Right atrium auricular region (tissue), 2 donors: ENCODE results near the gene FANCI. TPM values are rescaled to one million over a fixed set of nuclear protein-coding genes. Genes with fewer than 3 reads are reported as not detected.

Source experiments
- DNase-seq: peaks from one replicate; pipeline ENCODE4 v3.0.0-alpha.2; 2019; ENCODE audit warnings: low spot score
- H3K27ac ChIP-seq, 2 donors: fragments of 200-600 bp; sonication (generic); 1 replicate in 1 of 2; 2 replicates in 1 of 2; pipeline ENCODE4 v1.5.1; 2016 to 2019
- H3K27me3 ChIP-seq, 2 donors: fragments of 200-600 bp; sonication (generic); one replicate each; pipeline versions ENCODE4 v1.5.1 to v1.6.0; 2017 to 2019
- H3K36me3 ChIP-seq: fragments of 200-600 bp; sonication (generic); one replicate; pipeline ENCODE4 v1.5.1; 2016
- H3K4me1 ChIP-seq, 2 donors: fragments of 200-600 bp; sonication (generic); one replicate each; pipeline versions ENCODE4 v1.5.1 to v1.6.0; 2017 to 2019
- H3K4me3 ChIP-seq, 2 donors: fragments of 200-600 bp; sonication (generic); 1 replicate in 1 of 2; 2 replicates in 1 of 2; pipeline ENCODE4 v1.5.1; 2017 to 2019; ENCODE audit warnings: mild to moderate bottlenecking in 1 of 2, moderate library complexity in 1 of 2
- H3K9me3 ChIP-seq, 2 donors: fragments of 200-600 bp; sonication (generic); one replicate each; pipeline ENCODE4 v1.5.1; 2019
- CTCF ChIP-seq, 2 donors: fragments of 200-600 bp; sonication (generic); IDR thresholded peaks; one replicate each; pipeline ENCODE4 v1.5.1; 2019; ENCODE audit warnings: antibody characterized with exemption in 2 of 2
- total RNA-seq, 2 donors: library from RNA; depleted of rRNA; stranded (reverse); fragments of >200 nt; gene quantifications; one replicate each; pipeline ENCODE4 v1.1.0, GENCODE V29; 2016

The FANCI gene
- total RNA-seq, 2 donors from 2014 or later: 0.79 to 1.6 TPM

- Histone ChIP-seq H3K27ac (no peak overlapping the region), H3K27me3 (peaks cover 33 to 57% of the 10 kb centered on the region in 2 donors), H3K9me3 (no peaks in the 10 kb centered on the region), H3K4me1 (peaks cover 0 to 29% of the 10 kb centered on the region in 2 donors), H3K4me3 (no peak overlapping the region), H3K36me3 (no peaks in the 10 kb centered on the region)
- no peak for DNase-seq
- TF ChIP-seq CTCF (IDR thresholded peaks at IDR 0.05): no peak
Observed at GRCh38 chr15:89361451-89362202, 117.8 kb downstream of the FANCI start.

GRCh38 chr15:89362203-89363101 is 118.7 kb downstream of the FANCI start:
- Histone ChIP-seq H3K4me1 (peaks cover 0 to 33% of the 10 kb centered on the region in 2 donors), H3K27me3 (peaks cover 41 to 66% of the 10 kb centered on the region in 2 donors), H3K9me3 (no peaks in the 10 kb centered on the region), H3K4me3 (peak overlapping the region in 1 of 2 donors; percentile 6), H3K27ac (no peak overlapping the region), H3K36me3 (no peaks in the 10 kb centered on the region)
- DNase-seq: no peak
- TF ChIP-seq CTCF (IDR thresholded peaks at IDR 0.05): no peak

GRCh38 chr15:89363133-89363532 is 119.4 kb downstream of the FANCI start:
- TF ChIP-seq CTCF (IDR thresholded peaks at IDR 0.05): no peak
- no peak overlapping the region for H3K4me3 ChIP-seq
- H3K27ac ChIP-seq: no peak overlapping the region
- H3K36me3 ChIP-seq: no peaks in the 10 kb centered on the region
- no peaks in the 10 kb centered on the region for H3K9me3 ChIP-seq
- H3K4me1 ChIP-seq: peaks cover 0 to 39% of the 10 kb centered on the region in 2 donors
- DNase-seq: no peak
- peaks cover 46 to 72% of the 10 kb centered on the region in 2 donors for H3K27me3 ChIP-seq

GRCh38 chr15:89363770-89364169 is 120.0 kb downstream of the FANCI start:
- Histone ChIP-seq H3K27me3 (peaks cover 51 to 79% of the 10 kb centered on the region in 2 donors), H3K4me1 (peaks cover 0 to 33% of the 10 kb centered on the region in 2 donors), H3K36me3 (no peaks in the 10 kb centered on the region), H3K9me3 (no peaks in the 10 kb centered on the region), H3K4me3 (no peak overlapping the region), H3K27ac (no peak overlapping the region)
- TF ChIP-seq CTCF (IDR thresholded peaks at IDR 0.05): no peak
- no peak for DNase-seq

- no peaks in the 10 kb centered on the region for H3K36me3 ChIP-seq
- TF ChIP-seq CTCF (IDR thresholded peaks at IDR 0.05): no peak
- peaks cover 0 to 27% of the 10 kb centered on the region in 2 donors for H3K4me1 ChIP-seq
- H3K9me3 ChIP-seq: no peaks in the 10 kb centered on the region
- peaks cover 53 to 78% of the 10 kb centered on the region in 2 donors for H3K27me3 ChIP-seq
- no peak for DNase-seq
- H3K27ac ChIP-seq: no peak overlapping the region
- no peak overlapping the region for H3K4me3 ChIP-seq
Observed at GRCh38 chr15:89364341-89364740, 120.6 kb downstream of the FANCI start.
